HL-60 (cell line): ENCODE data around the gene NCAPG2.

ENCODE experiments used
- DNase-seq, 2 experiments: peaks; one replicate each; pipeline ENCODE4 v3.0.0-alpha.2; 2010 to 2020; ENCODE audit warnings: low read depth in 1 of 2, low spot score in 1 of 2
- H3K27ac ChIP-seq: fragments of 250-450 bp; sonication (Bioruptor Pico); replicated peaks from 2 replicates; pipeline ENCODE4 v1.5.1; 2020; ENCODE audit warnings: mild to moderate bottlenecking, moderate library complexity
- H3K27me3 ChIP-seq: fragments of 250-450 bp; sonication (Bioruptor Pico); 2 replicates; pipeline ENCODE4 v1.5.1; 2021; ENCODE audit warnings: mild to moderate bottlenecking, moderate library complexity; ENCODE audit not compliant: insufficient read depth, poor library complexity, severe bottlenecking
- H3K4me3 ChIP-seq: replicated peaks from 2 replicates; pipeline ENCODE4 v1.5.1; 2011; ENCODE audit warnings: mild to moderate bottlenecking, control low read depth, low read length; ENCODE audit not compliant: insufficient read depth
- CTCF ChIP-seq: IDR thresholded peaks from one replicate; pipeline ENCODE4 v1.5.1; 2011; ENCODE audit warnings: low read length, control low read depth, inconsistent platforms; ENCODE audit not compliant: insufficient read depth
- GABPA ChIP-seq: IDR thresholded peaks from 2 replicates; pipeline ENCODE4 v1.6.1; 2012; ENCODE audit warnings: low read depth
- POLR2AphosphoS5 ChIP-seq: IDR thresholded peaks from 2 replicates; pipeline ENCODE4 v1.6.1; 2012; ENCODE audit warnings: low read depth
- REST ChIP-seq: IDR thresholded peaks from 2 replicates; pipeline ENCODE4 v1.6.1; 2012; ENCODE audit warnings: low read depth; ENCODE audit not compliant: insufficient replicate concordance
- SPI1 ChIP-seq: IDR thresholded peaks from 2 replicates; pipeline ENCODE4 v1.6.1; 2012; ENCODE audit warnings: low read depth, mild to moderate bottlenecking, borderline replicate concordance

The NCAPG2 gene

GRCh38 chr7:158620839-158621441, 83.7 kb downstream of the NCAPG2 start:
- H3K4me3 ChIP-seq = no peak overlapping the region
- TF ChIP-seq CTCF = no peak
- TF ChIP-seq GABPA = no peak
- TF ChIP-seq POLR2AphosphoS5 = no peak
- TF ChIP-seq REST = no peak
- TF ChIP-seq SPI1 = no peak
- DNase-seq = no peak
- H3K27ac ChIP-seq = no peak overlapping the region
- H3K27me3 ChIP-seq = no peaks in the 10 kb centered on the region

GRCh38 chr7:158620418-158620817, 84.2 kb downstream of the NCAPG2 start:
- Histone ChIP-seq H3K4me3 (no peak overlapping the region), H3K27ac (no peak overlapping the region), H3K27me3 (no peaks in the 10 kb centered on the region)
- TF ChIP-seq GABPA = no peak
- TF ChIP-seq CTCF = no peak
- no peak for TF ChIP-seq SPI1
- no peak for TF ChIP-seq POLR2AphosphoS5
- TF ChIP-seq REST = no peak
- no peak for DNase-seq

GRCh38 chr7:158618745-158619140, 85.9 kb downstream of the NCAPG2 start:
- Histone ChIP-seq H3K27ac (no peak overlapping the region), H3K4me3 (no peak overlapping the region), H3K27me3 (no peaks in the 10 kb centered on the region)
- no peak for TF ChIP-seq REST
- no peak for TF ChIP-seq CTCF
- no peak for TF ChIP-seq GABPA
- no peak for TF ChIP-seq POLR2AphosphoS5
- TF ChIP-seq SPI1 = no peak
- DNase-seq = no peak
